GM21390 (cell line): ENCODE data around the gene SPATA31A1.
"Not testable (repeated sequence)": the region's sequence is repeated elsewhere in the genome, so short reads cannot be mapped to it uniquely, and the experiment has no call there.

Source experiments
- ATAC-seq: cut with Tn5 transposase; IDR thresholded peaks from one replicate; pipeline ENCODE4 v1.9.1; 2021; ENCODE audit not compliant: unreplicated experiment

Gene SPATA31A1

DNA sequence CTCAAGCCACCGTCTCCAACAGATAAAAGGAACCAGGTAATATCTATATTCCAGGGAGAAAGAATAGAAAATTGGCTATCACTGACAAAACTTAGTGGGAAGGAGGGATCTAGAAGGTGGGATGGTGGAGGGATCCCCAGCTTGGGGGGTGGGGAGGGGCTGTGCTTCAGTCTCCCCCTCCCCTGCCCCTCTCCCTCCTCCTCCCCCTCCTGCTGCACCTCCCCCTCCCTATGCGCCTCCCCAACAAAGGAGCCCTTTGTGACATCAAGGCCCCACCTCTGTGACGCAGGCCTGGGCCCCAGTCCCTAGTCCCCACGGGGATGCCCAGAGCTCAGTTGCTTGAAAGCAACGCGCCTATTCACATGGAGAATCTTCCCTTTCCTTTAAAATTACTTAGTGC is at the start of gene SPATA31A1:
Gene SPATA31A1, plus strand, starts transcription at position 301 of the 400 bp plus-strand sequence. Its CDS starts 62 bp downstream, at position 363.
- not testable (repeated sequence) for ATAC-seq

DNA sequence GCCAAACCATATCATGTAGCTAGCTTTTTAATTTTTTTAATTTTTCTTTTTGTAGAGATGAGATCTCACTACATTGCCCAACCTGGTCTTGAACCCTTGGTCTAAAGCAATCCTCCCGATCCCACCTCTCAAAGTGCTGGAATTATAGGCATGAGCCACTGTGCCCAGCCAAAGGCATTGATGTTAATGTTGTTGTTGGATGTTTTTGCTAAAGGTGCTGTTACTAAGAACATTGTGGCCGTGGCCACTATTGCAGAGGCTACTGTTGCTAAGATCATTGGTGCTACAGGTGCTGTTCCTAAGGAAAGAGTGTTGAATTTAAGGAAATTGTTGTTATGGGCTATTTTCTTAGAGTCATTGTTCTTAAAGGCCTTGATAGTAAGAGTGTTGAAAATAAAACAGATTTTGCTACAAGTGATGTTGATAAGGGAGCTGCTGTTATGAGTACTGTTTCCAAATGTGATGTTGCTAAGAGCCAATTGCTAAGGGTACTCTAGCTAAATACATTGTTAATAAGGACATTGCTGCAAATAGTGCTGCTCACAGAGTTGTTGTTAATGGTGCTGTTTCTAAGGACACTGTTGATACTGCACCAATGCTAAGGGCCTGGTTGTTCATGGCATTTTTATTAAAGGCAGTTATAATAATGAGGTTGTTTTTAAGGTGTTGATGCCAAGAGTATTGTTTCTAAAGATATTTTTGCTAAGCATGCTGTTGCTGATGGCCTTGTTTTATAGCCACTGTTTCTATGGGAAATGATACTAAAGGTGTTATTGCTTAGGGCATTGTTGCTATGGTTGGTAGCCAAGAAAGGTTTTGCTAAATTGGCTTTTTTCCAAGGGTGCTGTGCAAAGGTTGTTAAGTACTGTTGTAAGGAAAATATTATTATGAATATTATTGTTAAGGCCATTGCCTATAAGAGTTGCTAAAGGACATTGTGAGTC is 52.1 kb downstream of the SPATA31A1 start:
- ATAC-seq = not testable (repeated sequence)

- ATAC-seq = not testable (repeated sequence)
Measured at GRCh38 chr9:39411254-39411940, 55.9 kb downstream of the SPATA31A1 start.
